HL-60 (cell line): ENCODE results near the gene CYP24A1.

ENCODE experiments used
- DNase-seq, 2 experiments: peaks; one replicate each; pipeline ENCODE4 v3.0.0-alpha.2; 2010 to 2020; ENCODE audit warnings: low read depth in 1 of 2, low spot score in 1 of 2
- H3K27ac ChIP-seq: fragments of 250-450 bp; sonication (Bioruptor Pico); replicated peaks from 2 replicates; pipeline ENCODE4 v1.5.1; 2020; ENCODE audit warnings: mild to moderate bottlenecking, moderate library complexity
- H3K27me3 ChIP-seq: fragments of 250-450 bp; sonication (Bioruptor Pico); 2 replicates; pipeline ENCODE4 v1.5.1; 2021; ENCODE audit warnings: mild to moderate bottlenecking, moderate library complexity; ENCODE audit not compliant: insufficient read depth, poor library complexity, severe bottlenecking
- H3K4me3 ChIP-seq: replicated peaks from 2 replicates; pipeline ENCODE4 v1.5.1; 2011; ENCODE audit warnings: mild to moderate bottlenecking, control low read depth, low read length; ENCODE audit not compliant: insufficient read depth
- CTCF ChIP-seq: IDR thresholded peaks from one replicate; pipeline ENCODE4 v1.5.1; 2011; ENCODE audit warnings: low read length, control low read depth, inconsistent platforms; ENCODE audit not compliant: insufficient read depth
- GABPA ChIP-seq: IDR thresholded peaks from 2 replicates; pipeline ENCODE4 v1.6.1; 2012; ENCODE audit warnings: low read depth
- POLR2AphosphoS5 ChIP-seq: IDR thresholded peaks from 2 replicates; pipeline ENCODE4 v1.6.1; 2012; ENCODE audit warnings: low read depth
- REST ChIP-seq: IDR thresholded peaks from 2 replicates; pipeline ENCODE4 v1.6.1; 2012; ENCODE audit warnings: low read depth; ENCODE audit not compliant: insufficient replicate concordance
- SPI1 ChIP-seq: IDR thresholded peaks from 2 replicates; pipeline ENCODE4 v1.6.1; 2012; ENCODE audit warnings: low read depth, mild to moderate bottlenecking, borderline replicate concordance

The CYP24A1 gene

GRCh38 chr20:54114109-54114508, 59.7 kb downstream of the CYP24A1 start:
- Histone ChIP-seq H3K27ac (no peak overlapping the region), H3K27me3 (no peaks in the 10 kb centered on the region), H3K4me3 (no peak overlapping the region)
- TF ChIP-seq GABPA (no peak), CTCF (no peak), POLR2AphosphoS5 (no peak)
- no peak for DNase-seq

- TF ChIP-seq POLR2AphosphoS5 (no peak), REST (no peak), SPI1 (no peak), GABPA (no peak), CTCF (no peak)
- Histone ChIP-seq H3K4me3 (no peak overlapping the region), H3K27me3 (no peaks in the 10 kb centered on the region), H3K27ac (no peak overlapping the region)
- no peak for DNase-seq
Measured at GRCh38 chr20:54113566-54113965, 60.2 kb downstream of the CYP24A1 start.

GRCh38 chr20:54112221-54112884, 61.4 kb downstream of the CYP24A1 start:
- no peak overlapping the region for H3K4me3 ChIP-seq
- no peaks in the 10 kb centered on the region for H3K27me3 ChIP-seq
- no peak for DNase-seq
- no peak overlapping the region for H3K27ac ChIP-seq
- no peak for TF ChIP-seq CTCF
- no peak for TF ChIP-seq REST
- TF ChIP-seq GABPA, result no peak
- no peak for TF ChIP-seq SPI1
- TF ChIP-seq POLR2AphosphoS5, result no peak

GRCh38 chr20:54111460-54111859, 62.3 kb downstream of the CYP24A1 start:
- DNase-seq, result no peak
- H3K27me3 ChIP-seq, result no peaks in the 10 kb centered on the region
- H3K4me3 ChIP-seq, result no peak overlapping the region
- TF ChIP-seq REST (no peak), GABPA (no peak), CTCF (no peak), SPI1 (no peak), POLR2AphosphoS5 (no peak)
- no peak overlapping the region for H3K27ac ChIP-seq
